ENCODE data around the gene PCNX4. TPM values are rescaled to one million over a fixed set of nuclear protein-coding genes. Genes with fewer than 3 reads are reported as not detected.
"Not testable (repeated sequence)": the region's sequence is repeated elsewhere in the genome, so short reads cannot be mapped to it uniquely, and the experiment has no call there.

Gene PCNX4
- polyA plus RNA-seq (ENCODE audit: insufficient read length in 4 of 4) = 10 to 100 TPM; 86.7 to 94.6 (median 92.6) TPM

GRCh38 chr14:60091550-60092525 lies at the start of gene PCNX4:
TSS of gene PCNX4 (plus strand) at chr14:60091923. CDS start at chr14:60107639, 15,716 bp downstream.
- peak; percentile 98 to 99 (median 99) for DNase-seq (ENCODE audit: low read depth in 4 of 4, low spot score in 3 of 4)

- not testable (repeated sequence) for DNase-seq (ENCODE audit: low read depth in 4 of 4, low spot score in 3 of 4)
Observed at GRCh38 chr14:60047976-60048375, 43.7 kb upstream of the PCNX4 start.

- DNase-seq (ENCODE audit: low read depth in 4 of 4, low spot score in 3 of 4) = peak in 2 of 4 donors; percentile 11 to 31
Observed at GRCh38 chr14:60051721-60052221, 40.0 kb upstream of the PCNX4 start.

GRCh38 chr14:60058087-60058486 lies 33.6 kb upstream of the PCNX4 start:
- DNase-seq (ENCODE audit: low read depth in 4 of 4, low spot score in 3 of 4) = no peak

- DNase-seq (ENCODE audit: low read depth in 4 of 4, low spot score in 3 of 4) = no peak
Observed at GRCh38 chr14:60061371-60061770, 30.4 kb upstream of the PCNX4 start.

GRCh38 chr14:60064491-60065072 lies 27.1 kb upstream of the PCNX4 start:
- DNase-seq (ENCODE audit: low read depth in 4 of 4, low spot score in 3 of 4) = peak in 1 of 4 donors; percentile 9

GRCh38 chr14:60067882-60068281 lies 23.8 kb upstream of the PCNX4 start:
- no peak for DNase-seq (ENCODE audit: low read depth in 4 of 4, low spot score in 3 of 4)

- no peak for DNase-seq (ENCODE audit: low read depth in 4 of 4, low spot score in 3 of 4)
Observed at GRCh38 chr14:60079723-60080122, 12.0 kb upstream of the PCNX4 start.

GRCh38 chr14:60085085-60085484 lies 6.6 kb upstream of the PCNX4 start:
- no peak for DNase-seq (ENCODE audit: low read depth in 4 of 4, low spot score in 3 of 4)

- DNase-seq (ENCODE audit: low read depth in 4 of 4, low spot score in 3 of 4) = no peak
Observed at GRCh38 chr14:60085693-60086092, 6.0 kb upstream of the PCNX4 start.

GRCh38 chr14:60087668-60088067 lies 4.1 kb upstream of the PCNX4 start:
- no peak for DNase-seq (ENCODE audit: low read depth in 4 of 4, low spot score in 3 of 4)

GRCh38 chr14:60089221-60089620 lies 2.5 kb upstream of the PCNX4 start:
- no peak for DNase-seq (ENCODE audit: low read depth in 4 of 4, low spot score in 3 of 4)

- peak; percentile 69 to 78 (median 74) for DNase-seq (ENCODE audit: low read depth in 4 of 4, low spot score in 3 of 4)
Observed at GRCh38 chr14:60090864-60091519, 731 bp upstream of the PCNX4 start.

GRCh38 chr14:60092526-60092920 lies 800 bp downstream of the PCNX4 start:
- DNase-seq (ENCODE audit: low read depth in 4 of 4, low spot score in 3 of 4) = peak in 1 of 4 donors; percentile 33

GRCh38 chr14:60093080-60093479 lies 1.4 kb downstream of the PCNX4 start:
- DNase-seq (ENCODE audit: low read depth in 4 of 4, low spot score in 3 of 4) = no peak

- DNase-seq (ENCODE audit: low read depth in 4 of 4, low spot score in 3 of 4) = no peak
Observed at GRCh38 chr14:60093606-60094005, 1.9 kb downstream of the PCNX4 start.

- no peak for DNase-seq (ENCODE audit: low read depth in 4 of 4, low spot score in 3 of 4)
Observed at GRCh38 chr14:60094306-60094897, 2.7 kb downstream of the PCNX4 start.

GRCh38 chr14:60095231-60095630 lies 3.5 kb downstream of the PCNX4 start:
- no peak for DNase-seq (ENCODE audit: low read depth in 4 of 4, low spot score in 3 of 4)

- DNase-seq (ENCODE audit: low read depth in 4 of 4, low spot score in 3 of 4) = no peak
Observed at GRCh38 chr14:60095781-60096450, 4.2 kb downstream of the PCNX4 start.

GRCh38 chr14:60097974-60098373 lies 6.3 kb downstream of the PCNX4 start:
- DNase-seq (ENCODE audit: low read depth in 4 of 4, low spot score in 3 of 4) = no peak
